Hematopoietic multipotent progenitor cell treated with erythropoietin and hydrocortisone succinate and interleukin-3 and kit ligand, for 8 days (in vitro differentiated cells): ENCODE data around the gene FN3KRP.
"Not testable (repeated sequence)": the region's sequence is repeated elsewhere in the genome, so short reads cannot be mapped to it uniquely, and the experiment has no call there.

Experiments
- DNase-seq: peaks from one replicate; pipeline ENCODE4 v3.0.0-alpha.2; 2015

FN3KRP gene

GRCh38 chr17:82745524-82745923 is 29.0 kb downstream of the FN3KRP start:
- DNase-seq: no peak

DNA sequence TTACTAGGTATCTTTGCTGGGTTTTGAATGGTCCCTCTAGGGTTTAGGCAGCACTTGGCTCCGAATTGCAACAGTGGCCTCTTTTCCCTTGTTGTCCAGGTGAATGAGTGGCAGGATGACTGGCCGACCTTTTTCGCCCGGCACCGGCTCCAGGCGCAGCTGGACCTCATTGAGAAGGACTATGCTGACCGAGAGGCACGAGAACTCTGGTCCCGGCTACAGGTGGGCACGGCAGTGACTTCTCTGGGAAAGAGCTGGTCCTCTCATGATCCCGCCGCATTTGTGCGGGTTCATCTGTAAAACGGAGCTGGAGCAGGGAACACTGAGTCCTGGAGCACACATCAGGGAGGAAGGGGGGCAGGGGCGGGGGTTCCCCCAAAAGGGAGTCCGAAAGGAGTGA is 32.2 kb downstream of the FN3KRP start:
- DNase-seq: no peak

DNA sequence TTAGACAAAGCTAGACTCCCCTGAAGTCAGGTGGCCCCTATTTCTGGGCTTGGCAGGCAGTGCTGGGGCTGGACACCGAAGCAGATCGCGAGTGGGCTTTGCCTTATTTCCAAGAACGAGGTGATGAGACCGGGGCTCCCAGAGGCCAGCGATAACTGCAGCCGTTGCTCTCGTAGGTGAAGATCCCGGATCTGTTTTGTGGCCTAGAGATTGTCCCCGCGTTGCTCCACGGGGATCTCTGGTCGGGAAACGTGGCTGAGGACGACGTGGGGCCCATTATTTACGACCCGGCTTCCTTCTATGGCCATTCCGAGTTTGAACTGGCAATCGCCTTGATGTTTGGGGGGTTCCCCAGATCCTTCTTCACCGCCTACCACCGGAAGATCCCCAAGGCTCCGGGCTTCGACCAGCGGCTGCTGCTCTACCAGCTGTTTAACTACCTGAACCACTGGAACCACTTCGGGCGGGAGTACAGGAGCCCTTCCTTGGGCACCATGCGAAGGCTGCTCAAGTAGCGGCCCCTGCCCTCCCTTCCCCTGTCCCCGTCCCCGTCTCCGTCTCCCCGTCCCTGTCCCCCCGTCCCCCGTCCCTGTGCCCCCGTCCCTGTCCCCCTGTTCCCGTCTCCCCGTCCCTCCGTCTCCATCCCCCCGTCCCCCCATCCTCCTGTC is 33.9 kb downstream of the FN3KRP start:
- no peak for DNase-seq

GRCh38 chr17:82751171-82751570 is 34.7 kb downstream of the FN3KRP start:
- no peak for DNase-seq

GRCh38 chr17:82751571-82752370 is 35.3 kb downstream of the FN3KRP start, which contains the start of gene TBCD:
Gene TBCD, plus strand, starts transcription at chr17:82752065. Its CDS starts 129 bp downstream, at chr17:82752194.
- DNase-seq: peak; percentile 86

DNA sequence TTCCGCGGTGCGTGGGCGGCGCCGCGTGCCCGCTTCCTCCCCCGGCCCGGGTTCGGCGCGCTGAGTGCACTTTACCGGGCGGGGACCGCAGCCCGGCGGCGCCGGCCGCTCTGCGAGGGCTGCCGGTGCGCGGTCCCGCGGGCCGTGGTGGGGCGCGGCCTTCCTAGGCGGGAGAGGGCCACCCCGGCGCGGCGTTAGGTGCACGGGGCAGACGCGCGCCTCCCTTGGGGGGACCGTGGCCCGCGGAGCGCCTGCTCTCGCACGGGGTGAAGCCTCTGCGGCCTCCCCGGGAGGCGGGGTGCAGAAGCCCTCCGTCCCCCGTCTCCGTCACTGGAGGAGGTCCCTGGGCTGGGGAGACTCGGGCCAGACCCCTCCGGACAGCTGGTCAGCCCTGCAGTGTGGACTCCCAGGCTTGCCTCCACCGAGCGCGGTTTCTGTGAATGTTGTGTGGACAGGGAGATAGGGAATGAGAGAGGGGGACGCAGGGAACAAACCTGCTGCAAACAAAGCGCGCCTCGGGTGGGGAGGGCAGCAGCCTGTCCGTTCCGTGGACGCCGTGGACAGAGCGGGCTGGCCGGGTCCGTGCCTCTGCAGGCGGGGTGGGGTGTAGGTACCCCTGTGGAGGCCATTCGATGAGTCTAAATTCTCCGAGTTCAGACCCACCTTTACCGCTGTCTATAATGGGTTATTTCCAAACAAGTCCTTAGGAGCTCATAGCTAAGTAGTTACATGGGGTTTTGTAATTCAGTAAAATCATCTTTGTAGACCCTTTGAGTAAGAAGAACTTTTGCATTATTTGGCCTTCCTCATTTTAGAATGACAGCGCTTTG is 36.1 kb downstream of the FN3KRP start:
- peak; percentile 20 for DNase-seq

- DNase-seq: no peak
Observed at GRCh38 chr17:82753201-82753464, 36.6 kb downstream of the FN3KRP start.

GRCh38 chr17:82754297-82755208 is 38.0 kb downstream of the FN3KRP start:
- DNase-seq: peak; percentile 60

- no peak for DNase-seq
Observed at GRCh38 chr17:82756166-82756565, 39.7 kb downstream of the FN3KRP start.

GRCh38 chr17:82765371-82765770 is 48.9 kb downstream of the FN3KRP start:
- DNase-seq: no peak

DNA sequence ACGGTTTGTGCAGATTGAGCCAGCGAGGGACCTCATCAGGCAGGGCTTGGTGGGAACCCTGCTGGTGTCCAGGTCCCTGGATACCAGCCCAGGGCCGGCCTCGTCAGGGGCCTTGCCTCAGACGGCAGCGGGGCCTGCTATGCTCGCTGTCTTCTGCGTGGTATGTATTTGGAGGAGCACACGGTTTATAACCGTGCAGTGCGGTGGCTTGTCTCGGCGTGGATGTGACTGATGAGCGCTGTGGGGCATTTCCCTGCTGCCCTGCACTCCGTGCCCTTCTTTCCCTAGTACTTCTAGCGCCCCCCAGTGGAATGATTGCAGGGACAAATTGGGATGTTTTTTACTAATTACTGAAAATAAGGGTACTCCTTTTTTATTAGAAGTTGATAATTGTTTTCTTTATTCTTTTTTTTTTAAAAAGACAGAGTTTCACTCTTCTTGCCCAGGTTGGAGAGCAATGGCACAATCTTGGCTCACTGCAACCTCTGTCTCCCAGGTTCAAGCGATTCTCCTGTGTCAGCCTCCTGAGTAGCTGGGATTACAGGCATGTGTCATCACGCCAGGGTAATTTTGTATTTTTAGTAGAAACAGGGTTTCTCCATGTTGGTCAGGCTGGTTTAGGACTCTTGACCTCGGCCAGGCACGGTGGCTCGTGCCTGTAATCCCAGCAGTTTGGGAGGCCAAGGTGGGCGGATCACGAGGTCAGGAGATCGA is 50.7 kb downstream of the FN3KRP start:
- DNase-seq: peak; percentile 77

- no peak for DNase-seq
Observed at GRCh38 chr17:82769041-82769440, 52.5 kb downstream of the FN3KRP start.

DNA sequence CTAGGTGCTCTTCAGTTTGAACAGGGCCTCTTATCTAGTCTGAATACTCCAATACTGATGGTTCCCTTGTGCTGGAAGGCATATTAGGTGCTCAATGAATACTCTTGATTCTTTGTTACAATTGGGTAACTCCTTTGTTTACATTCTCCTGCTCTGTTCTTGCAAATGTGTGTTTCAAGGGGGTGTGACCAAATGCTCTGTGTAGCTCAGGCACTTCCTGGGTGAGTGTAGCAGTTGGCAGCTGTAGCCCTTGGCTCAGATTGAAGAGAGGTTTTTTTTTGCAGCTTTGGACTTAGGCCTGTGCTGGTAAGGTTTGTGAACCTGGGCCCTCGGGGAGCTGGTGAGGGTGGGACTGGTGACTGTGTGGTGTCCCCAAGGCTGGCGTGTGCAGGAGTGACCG is 55.5 kb downstream of the FN3KRP start:
- no peak for DNase-seq

DNA sequence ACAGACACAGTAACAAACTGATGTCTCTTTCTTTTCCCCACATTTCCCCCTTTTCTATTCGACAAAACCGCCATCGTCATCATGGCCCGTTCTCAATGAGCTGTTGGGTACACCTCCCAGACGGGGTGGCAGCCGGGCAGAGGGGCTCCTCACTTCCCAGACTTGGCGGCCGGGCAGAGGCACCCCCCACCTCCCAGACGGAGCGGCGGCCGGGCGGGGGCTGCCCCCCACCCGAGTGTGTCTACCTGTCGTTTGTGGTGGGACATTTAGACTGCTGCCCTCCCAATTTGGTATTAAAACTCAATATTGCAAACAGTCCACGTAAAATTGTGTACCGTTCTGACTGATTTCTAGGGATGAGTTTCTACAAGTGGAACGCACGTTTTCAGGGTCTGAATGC is 58.0 kb downstream of the FN3KRP start:
- DNase-seq: not testable (repeated sequence)

DNA sequence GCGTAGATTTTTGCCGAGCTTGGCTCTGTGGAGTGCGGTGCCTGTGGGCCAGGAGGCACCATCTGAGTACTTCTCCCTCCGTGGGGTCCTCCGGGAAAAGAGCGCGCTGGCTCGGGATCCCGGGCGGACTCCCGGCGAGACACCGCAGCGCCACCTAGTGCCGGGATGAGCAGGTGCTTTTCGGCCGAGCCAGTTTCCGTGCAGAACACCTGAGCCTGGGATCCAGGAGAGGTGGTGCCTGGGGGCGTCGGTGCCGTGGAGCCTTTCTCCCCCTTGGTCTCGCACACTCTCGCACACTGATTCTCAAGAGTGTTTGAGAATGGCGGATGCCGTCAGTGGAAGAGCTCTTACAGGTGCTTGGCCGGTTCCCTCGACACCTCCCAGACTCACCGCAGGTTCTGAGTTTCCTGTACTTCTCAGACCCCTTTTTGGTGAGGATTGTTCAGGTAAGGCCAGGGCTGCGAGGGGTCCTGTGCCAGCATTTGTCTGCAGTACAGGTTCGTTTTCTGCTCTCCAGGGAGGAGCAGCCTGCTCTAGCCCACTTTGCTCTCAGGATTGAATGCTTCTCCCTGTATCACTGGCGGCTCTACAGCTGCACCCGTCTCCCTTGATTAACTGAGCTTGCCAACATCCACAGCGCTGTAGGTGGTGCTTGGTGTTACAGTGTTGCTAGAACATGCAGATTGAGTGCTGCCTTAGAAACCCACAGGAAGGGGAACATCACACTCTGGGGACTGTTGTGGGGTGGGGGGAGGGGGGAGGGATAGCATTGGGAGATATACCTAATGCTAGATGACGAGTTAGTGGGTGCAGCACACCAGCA is 58.7 kb downstream of the FN3KRP start:
- peak; percentile 35 for DNase-seq

DNA sequence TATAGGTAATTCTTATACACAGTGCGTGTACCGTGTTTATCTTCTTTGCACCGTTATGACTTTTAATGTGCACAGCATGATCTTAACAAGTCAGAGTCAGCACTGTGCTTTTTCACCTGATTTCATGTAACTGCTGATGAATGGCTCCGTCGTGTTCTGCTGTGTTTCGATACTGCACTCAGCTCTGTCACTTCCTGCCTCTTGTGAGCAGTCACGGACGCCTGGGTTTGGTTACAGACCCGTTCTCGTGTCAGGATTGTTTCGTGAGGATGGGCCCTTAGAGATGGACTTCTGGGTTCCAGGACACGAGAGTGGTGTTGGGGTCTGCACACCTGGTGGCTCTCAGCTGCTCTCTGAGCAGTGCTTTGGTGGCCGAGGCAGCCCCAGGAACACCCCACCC is 59.9 kb downstream of the FN3KRP start:
- DNase-seq: no peak
